ENCODE data around the gene IL1RN.

The IL1RN gene

GRCh38 chr2:113175042-113175628, 47.7 kb downstream of the IL1RN start:
- no peak for DNase-seq

GRCh38 chr2:113175736-113176695, 48.6 kb downstream of the IL1RN start:
- DNase-seq: no peak

GRCh38 chr2:113176696-113177355, 49.4 kb downstream of the IL1RN start:
- DNase-seq: no peak

DNA sequence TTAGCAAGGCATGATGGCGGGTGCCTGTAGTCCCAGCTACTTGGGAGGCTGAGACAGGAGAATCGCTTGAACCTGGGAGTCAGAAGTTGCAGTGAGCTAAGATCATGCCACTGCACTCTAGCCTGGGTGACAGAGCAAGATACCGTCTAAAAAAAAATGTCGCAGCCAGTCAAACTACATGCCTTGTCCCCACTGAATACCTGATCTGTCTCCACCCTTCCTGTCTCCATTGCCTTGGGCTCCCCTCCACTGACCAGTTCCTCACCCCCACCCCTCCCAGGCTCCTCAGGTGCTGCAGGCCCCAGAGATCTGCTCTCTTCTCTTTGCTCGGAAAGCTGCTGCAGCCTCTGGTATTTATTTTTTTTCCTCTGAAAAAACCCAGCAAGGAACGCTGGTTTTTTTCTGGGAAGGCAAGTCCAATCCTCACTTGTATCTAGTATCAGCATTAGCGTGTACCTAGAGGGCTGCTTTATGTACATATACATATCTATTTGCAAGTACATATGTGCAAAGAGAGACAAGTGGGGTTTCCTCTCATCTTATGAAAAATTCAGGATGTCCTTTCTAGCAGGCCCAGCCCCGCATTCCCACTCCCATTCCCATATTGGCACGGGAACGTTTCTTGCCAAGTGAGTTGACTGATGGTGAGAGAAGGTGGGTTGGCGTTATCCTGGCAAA, 50.8 kb downstream of the IL1RN start:
- DNase-seq: no peak

DNA sequence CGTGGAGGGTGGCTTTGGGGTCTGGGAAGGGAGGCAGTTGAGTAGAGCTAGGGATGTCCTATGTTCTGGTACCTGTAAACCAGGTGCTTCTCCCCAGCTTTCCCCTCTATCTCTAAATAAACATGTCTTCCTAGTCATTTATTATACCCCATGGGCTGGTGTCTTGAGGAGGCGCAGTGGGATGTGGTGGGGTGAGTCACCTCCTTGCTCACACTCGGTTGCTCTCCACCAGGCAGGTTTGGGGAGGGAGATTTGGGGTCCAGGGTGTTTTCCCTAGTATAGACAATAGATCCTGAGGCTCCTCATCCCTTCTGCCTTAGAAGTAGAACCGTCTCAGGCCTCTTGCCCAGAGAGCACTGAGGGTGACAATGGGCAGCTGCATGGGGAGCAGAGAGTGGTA, 51.5 kb downstream of the IL1RN start:
- DNase-seq: no peak

GRCh38 chr2:113179446-113180045, 52.1 kb downstream of the IL1RN start:
- no peak for DNase-seq

GRCh38 chr2:113180131-113180946, 52.9 kb downstream of the IL1RN start:
- DNase-seq: no peak

GRCh38 chr2:113181258-113182051, 54.1 kb downstream of the IL1RN start:
- peak in 2 of 14 donors; percentile 11 for DNase-seq

DNA sequence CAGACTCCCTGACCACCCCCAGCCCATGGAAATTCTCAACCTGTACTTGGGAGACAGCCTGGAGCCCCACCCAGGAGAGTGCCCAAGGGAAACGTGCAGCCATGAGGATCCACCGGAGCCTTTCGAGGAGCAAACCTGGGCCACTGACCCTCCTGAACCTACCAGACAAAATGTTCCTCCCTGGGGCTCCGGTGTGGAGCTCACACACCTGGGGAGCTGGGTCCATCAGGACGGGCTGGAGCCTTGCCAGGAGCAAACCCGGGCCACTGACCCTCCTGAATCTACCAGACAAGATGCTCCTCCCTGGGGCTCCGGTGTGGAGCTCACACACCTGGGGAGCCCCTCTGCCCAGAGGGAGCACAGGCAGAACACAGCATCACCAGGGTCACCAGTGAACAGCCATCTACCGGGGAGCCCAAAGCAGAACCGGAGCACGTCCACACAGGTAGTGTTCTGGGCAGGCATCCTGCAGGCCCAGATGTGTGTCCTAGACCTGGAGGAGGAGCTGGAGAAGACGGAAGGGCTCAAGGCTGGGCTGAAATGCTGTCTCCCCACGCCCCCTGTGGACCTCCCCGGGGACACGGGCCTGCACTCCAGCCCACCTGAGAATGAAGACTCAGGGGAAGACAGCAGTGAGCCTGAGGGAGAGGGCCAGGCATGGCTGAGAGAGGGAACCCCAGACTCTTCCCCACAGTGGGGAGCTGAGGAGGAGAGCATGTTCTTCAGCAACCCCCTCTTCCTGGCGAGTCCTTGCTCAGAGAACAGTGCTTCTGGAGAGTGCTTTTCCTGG, 55.3 kb downstream of the IL1RN start:
- DNase-seq: no peak

GRCh38 chr2:113183264-113183663, 55.9 kb downstream of the IL1RN start:
- DNase-seq: no peak

All from C1 segment of cervical spinal cord (tissue), 14 donors.